Amygdala (tissue), 56 donors: Measurements from ENCODE around the gene HLA-A.

ENCODE experiments used
- DNase-seq, 56 donors: peaks; one replicate each; lab custom pipeline; 2025; lab: John Stamatoyannopoulos, UW

HLA-A gene

GRCh38 chr6:29981211-29981812 lies 39.0 kb downstream of the HLA-A start:
- DNase-seq = no peak

- DNase-seq = no peak
These were observed 39.8 kb downstream of the HLA-A start for GRCh38 chr6:29982097-29982496.

GRCh38 chr6:29984232-29984631 lies 41.9 kb downstream of the HLA-A start:
- no peak for DNase-seq

GRCh38 chr6:29984992-29985391 lies 42.7 kb downstream of the HLA-A start:
- DNase-seq = no peak

- no peak for DNase-seq
These were observed 43.9 kb downstream of the HLA-A start for GRCh38 chr6:29986179-29986781.

- no peak for DNase-seq
These were observed 46.9 kb downstream of the HLA-A start for GRCh38 chr6:29989211-29989610.

- DNase-seq = no peak
These were observed 48.6 kb downstream of the HLA-A start for GRCh38 chr6:29990931-29991330.

GRCh38 chr6:29992807-29993206 lies 50.5 kb downstream of the HLA-A start:
- no peak for DNase-seq

GRCh38 chr6:29994826-29995225 lies 52.5 kb downstream of the HLA-A start:
- DNase-seq = no peak

- DNase-seq = no peak
These were observed 53.0 kb downstream of the HLA-A start for GRCh38 chr6:29995340-29995777.
